ENCODE measurements around the gene ARID1B.

ARID1B gene

GRCh38 chr6:157064502-157064901 is 287.3 kb downstream of the ARID1B start:
- no peak for TF ChIP-seq CTCF (IDR thresholded peaks at IDR 0.05; ENCODE audit: insufficient read depth, low read depth, low read length, missing control alignments)
- DNase-seq (ENCODE audit: low read depth), result no peak
- H3K4me3 ChIP-seq (ENCODE audit: low read depth, low read length), result no peak overlapping the region

- DNase-seq (ENCODE audit: low read depth), result no peak
- H3K4me3 ChIP-seq (ENCODE audit: low read depth, low read length), result no peak overlapping the region
- TF ChIP-seq CTCF (IDR thresholded peaks at IDR 0.05; ENCODE audit: insufficient read depth, low read depth, low read length, missing control alignments), result no peak
These were observed 288.2 kb downstream of the ARID1B start for GRCh38 chr6:157065366-157065765.

- TF ChIP-seq CTCF (IDR thresholded peaks at IDR 0.05; ENCODE audit: insufficient read depth, low read depth, low read length, missing control alignments), result no peak
- DNase-seq (ENCODE audit: low read depth), result no peak
- no peak overlapping the region for H3K4me3 ChIP-seq (ENCODE audit: low read depth, low read length)
These were observed 289.8 kb downstream of the ARID1B start for GRCh38 chr6:157066781-157067491.

- no peak for DNase-seq (ENCODE audit: low read depth)
- H3K4me3 ChIP-seq (ENCODE audit: low read depth, low read length), result no peak overlapping the region
- no peak for TF ChIP-seq CTCF (IDR thresholded peaks at IDR 0.05; ENCODE audit: insufficient read depth, low read depth, low read length, missing control alignments)
These were observed 290.3 kb downstream of the ARID1B start for GRCh38 chr6:157067507-157067906.

- DNase-seq (ENCODE audit: low read depth), result peak; percentile 89
- no peak overlapping the region for H3K4me3 ChIP-seq (ENCODE audit: low read depth, low read length)
- no peak for TF ChIP-seq CTCF (IDR thresholded peaks at IDR 0.05; ENCODE audit: insufficient read depth, low read depth, low read length, missing control alignments)
These were observed 291.6 kb downstream of the ARID1B start for GRCh38 chr6:157068691-157069324.

- TF ChIP-seq CTCF (IDR thresholded peaks at IDR 0.05; ENCODE audit: insufficient read depth, low read depth, low read length, missing control alignments), result no peak
- H3K4me3 ChIP-seq (ENCODE audit: low read depth, low read length), result no peak overlapping the region
- DNase-seq (ENCODE audit: low read depth), result no peak
These were observed 292.4 kb downstream of the ARID1B start for GRCh38 chr6:157069585-157069984.
